Muscle layer of duodenum (tissue), 2 donors: ENCODE data around the gene PLB1.

Experiments used
- H3K27ac ChIP-seq: one replicate; pipeline ENCODE4 v1.7.0; 2013; ENCODE audit warnings: mild to moderate bottlenecking, low read length
- H3K27me3 ChIP-seq: one replicate; pipeline ENCODE4 v1.7.0; 2013; ENCODE audit warnings: low read depth, mild to moderate bottlenecking, control low read depth, low read length
- H3K36me3 ChIP-seq, 2 donors: one replicate each; pipeline ENCODE4 v1.7.0; 2013; ENCODE audit warnings: low read length in 2 of 2, control low read depth in 1 of 2, mild to moderate bottlenecking in 1 of 2; ENCODE audit not compliant: insufficient read depth in 2 of 2, control insufficient read depth in 1 of 2
- H3K4me1 ChIP-seq, 2 donors: one replicate each; pipeline ENCODE4 v1.7.0; 2013; ENCODE audit warnings: low read length in 2 of 2, mild to moderate bottlenecking in 2 of 2, control low read depth in 1 of 2, moderate library complexity in 1 of 2; ENCODE audit not compliant: insufficient read depth in 2 of 2, control insufficient read depth in 1 of 2
- H3K4me3 ChIP-seq, 2 donors: one replicate each; pipeline ENCODE4 v1.7.0; 2013; ENCODE audit warnings: low read length in 2 of 2, low read depth in 1 of 2, mild to moderate bottlenecking in 1 of 2
- H3K9me3 ChIP-seq, 2 donors: one replicate each; pipeline ENCODE4 v1.7.0; 2013; ENCODE audit warnings: low read length in 2 of 2, control low read depth in 1 of 2, mild to moderate bottlenecking in 1 of 2; ENCODE audit not compliant: control insufficient read depth in 1 of 2
- donor health status: healthy.

The PLB1 gene

GRCh38 chr2:28608500-28609424 lies 112.9 kb downstream of the PLB1 start:
- no peaks in the 10 kb centered on the region for H3K9me3 ChIP-seq
- no peaks in the 10 kb centered on the region for H3K27me3 ChIP-seq
- H3K4me1 ChIP-seq, result peaks cover 0 to 22% of the 10 kb centered on the region in 2 donors
- no peak overlapping the region for H3K4me3 ChIP-seq
- H3K36me3 ChIP-seq, result no peaks in the 10 kb centered on the region
- no peak overlapping the region for H3K27ac ChIP-seq

DNA sequence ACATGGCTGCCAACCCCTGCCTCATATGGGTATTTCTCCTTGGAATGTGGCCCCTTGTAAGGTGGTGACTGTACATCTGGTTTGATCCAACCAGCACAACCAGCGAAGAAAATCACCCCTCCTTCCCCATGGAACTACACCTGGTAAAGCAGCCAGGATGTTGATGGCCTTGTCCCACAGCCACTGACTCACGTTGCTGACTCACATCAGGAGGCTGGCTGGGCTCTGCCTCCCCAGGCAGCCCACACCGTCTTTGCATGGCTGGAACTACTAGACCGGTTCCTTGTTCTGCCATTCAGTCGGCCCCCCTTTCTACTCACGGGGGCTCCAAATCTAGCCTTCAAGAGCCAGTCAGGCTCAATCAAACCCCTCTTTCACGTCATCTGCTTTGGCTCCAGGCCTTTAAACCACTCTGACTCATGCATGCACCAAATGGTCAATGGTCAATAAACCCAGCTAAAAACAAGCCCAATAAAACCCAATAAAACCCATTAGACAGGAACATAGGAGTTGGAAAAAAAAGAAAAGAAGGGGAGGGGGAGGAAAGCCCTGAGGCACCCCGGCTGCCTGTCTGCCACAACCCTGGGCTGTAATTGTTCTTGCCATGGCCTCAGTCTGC lies 114.8 kb downstream of the PLB1 start:
- H3K27ac ChIP-seq, result no peak overlapping the region
- no peaks in the 10 kb centered on the region for H3K9me3 ChIP-seq
- no peaks in the 10 kb centered on the region for H3K36me3 ChIP-seq
- H3K4me1 ChIP-seq, result peaks cover 0 to 22% of the 10 kb centered on the region in 2 donors
- H3K4me3 ChIP-seq, result no peak overlapping the region
- no peaks in the 10 kb centered on the region for H3K27me3 ChIP-seq

DNA sequence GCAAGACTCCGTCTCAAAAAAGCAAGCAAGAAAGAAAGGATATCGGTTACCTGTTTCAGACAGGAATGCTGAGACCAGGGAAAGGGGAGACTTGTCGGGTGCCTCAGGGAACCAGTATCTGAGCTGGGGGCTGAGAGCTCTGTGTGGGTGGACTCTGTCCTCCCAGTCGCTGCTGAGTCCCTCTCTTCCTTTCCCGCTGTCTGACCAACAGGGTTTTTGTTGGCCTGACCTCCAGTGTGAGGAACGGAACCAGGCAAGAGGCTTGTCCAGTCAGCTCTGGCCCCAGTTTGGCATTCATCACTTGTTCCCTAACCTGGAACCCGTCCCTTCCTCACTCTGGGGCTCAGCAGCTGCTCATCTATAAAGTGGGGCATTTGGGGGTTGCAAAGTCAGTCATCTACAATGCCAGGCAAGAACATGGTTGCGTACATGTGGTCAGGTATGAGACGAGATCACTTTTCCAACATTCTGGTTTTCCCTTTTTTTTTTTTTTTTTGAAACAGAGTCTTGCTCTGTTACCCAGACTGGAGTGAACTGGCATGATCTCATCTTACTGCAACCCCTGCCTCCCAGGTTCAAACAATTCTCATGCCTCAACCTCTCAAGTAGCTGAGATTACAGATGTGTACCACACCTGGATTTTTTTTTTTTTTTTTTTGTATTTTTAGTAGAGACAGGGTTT lies 116.4 kb downstream of the PLB1 start:
- H3K4me1 ChIP-seq, result peaks cover 0 to 13% of the 10 kb centered on the region in 2 donors
- H3K27me3 ChIP-seq, result no peaks in the 10 kb centered on the region
- no peak overlapping the region for H3K4me3 ChIP-seq
- H3K27ac ChIP-seq, result no peak overlapping the region
- no peaks in the 10 kb centered on the region for H3K36me3 ChIP-seq
- no peaks in the 10 kb centered on the region for H3K9me3 ChIP-seq

DNA sequence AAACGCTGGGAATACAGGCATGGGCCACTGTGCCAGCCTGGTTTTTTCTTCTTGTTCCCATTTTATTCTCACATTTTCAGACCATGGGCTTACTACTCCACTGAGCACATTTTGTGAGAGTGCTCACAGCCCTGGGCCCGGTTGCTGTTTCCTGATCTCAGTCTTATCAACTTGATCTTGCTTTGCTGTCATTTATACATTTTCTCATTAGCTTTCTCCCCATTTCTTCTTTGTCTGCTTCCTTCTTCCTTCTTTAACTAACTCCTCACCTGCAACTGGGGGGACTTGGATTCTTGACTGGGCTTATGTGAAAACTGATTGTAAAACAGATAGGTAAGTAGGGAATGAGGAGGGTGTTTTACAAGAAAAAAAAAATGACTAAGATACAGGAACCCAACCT lies 117.3 kb downstream of the PLB1 start:
- no peak overlapping the region for H3K27ac ChIP-seq
- no peaks in the 10 kb centered on the region for H3K9me3 ChIP-seq

DNA sequence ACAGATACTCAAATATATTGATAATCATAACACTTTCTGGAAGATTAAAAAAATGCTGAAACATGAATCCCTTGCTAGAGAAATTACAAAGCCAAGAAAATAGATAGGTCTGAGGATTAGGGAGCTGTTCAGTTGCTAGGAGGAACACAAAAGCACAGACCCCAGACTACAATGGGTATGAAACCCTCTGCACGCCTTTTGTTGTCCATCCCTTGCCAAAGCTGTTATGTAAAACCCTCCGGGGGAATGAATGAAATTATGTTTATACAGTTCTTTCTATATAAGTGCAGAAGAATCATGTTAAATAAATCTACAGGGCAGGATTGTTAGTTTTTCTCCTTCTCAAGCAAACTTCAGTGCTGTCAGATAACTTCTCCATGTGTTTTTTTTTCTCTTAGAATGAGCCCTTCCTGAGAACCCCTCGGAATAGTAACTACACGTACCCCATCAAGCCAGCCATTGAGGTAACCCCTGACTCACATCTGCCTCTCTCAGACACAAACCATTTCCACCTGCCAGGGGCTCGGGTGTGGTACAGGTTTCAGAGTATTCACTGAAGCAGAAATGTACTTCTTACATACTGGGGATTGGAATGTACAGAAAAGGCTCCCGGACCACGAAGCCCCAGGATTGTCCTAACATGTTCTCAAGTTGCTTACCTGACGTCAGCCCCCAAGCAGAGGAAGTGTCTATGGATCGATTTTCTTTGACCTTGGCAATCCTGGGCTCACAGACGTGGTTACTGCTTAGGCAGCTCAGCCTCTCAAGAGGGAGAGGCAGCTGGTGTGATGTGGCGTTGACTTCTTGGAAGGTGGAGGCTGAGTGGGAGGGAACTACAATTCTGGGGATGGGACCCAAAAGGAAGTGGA lies 118.0 kb downstream of the PLB1 start:
- H3K27me3 ChIP-seq, result no peaks in the 10 kb centered on the region

More for the DNA sequence above, 117.3 kb downstream of the PLB1 start:
- no peak overlapping the region for H3K4me3 ChIP-seq
- H3K27me3 ChIP-seq, result no peaks in the 10 kb centered on the region
- H3K4me1 ChIP-seq, result peaks cover 0 to 4% of the 10 kb centered on the region in 2 donors
- H3K36me3 ChIP-seq, result no peaks in the 10 kb centered on the region

DNA sequence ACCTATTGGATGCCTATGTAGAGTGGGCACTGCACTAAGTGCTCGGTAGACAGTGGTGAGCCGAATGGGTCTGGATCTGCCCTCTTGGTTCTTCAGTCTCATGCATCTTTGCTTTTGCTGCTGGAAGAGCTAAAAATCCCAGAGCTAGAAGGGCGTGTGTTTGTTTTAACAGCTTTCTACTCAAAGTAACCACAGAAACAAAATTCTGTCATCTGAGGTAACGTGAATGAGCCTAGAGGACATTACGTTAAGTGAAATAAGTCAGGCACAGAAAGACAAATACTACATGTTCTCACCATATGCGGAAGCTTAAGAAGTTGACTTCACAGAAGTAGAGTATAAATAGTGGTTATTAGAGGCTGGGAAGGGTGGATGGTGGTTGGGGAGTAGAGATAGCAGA lies 119.8 kb downstream of the PLB1 start:
- no peaks in the 10 kb centered on the region for H3K9me3 ChIP-seq
- peaks cover 2 to 8% of the 10 kb centered on the region in 2 donors for H3K4me1 ChIP-seq
- no peaks in the 10 kb centered on the region for H3K27me3 ChIP-seq
- H3K27ac ChIP-seq, result no peak overlapping the region
- no peak overlapping the region for H3K4me3 ChIP-seq
- H3K36me3 ChIP-seq, result no peaks in the 10 kb centered on the region

More for the DNA sequence above, 118.0 kb downstream of the PLB1 start:
- Histone ChIP-seq H3K9me3 (no peaks in the 10 kb centered on the region), H3K36me3 (no peaks in the 10 kb centered on the region), H3K4me1 (no peaks in the 10 kb centered on the region), H3K4me3 (no peak overlapping the region), H3K27ac (no peak overlapping the region)

GRCh38 chr2:28616396-28616999 lies 120.6 kb downstream of the PLB1 start:
- H3K4me1 ChIP-seq, result peaks cover 10 to 16% of the 10 kb centered on the region in 2 donors
- no peak overlapping the region for H3K4me3 ChIP-seq
- no peaks in the 10 kb centered on the region for H3K36me3 ChIP-seq

GRCh38 chr2:28617502-28618184 lies 121.8 kb downstream of the PLB1 start:
- H3K36me3 ChIP-seq, result no peaks in the 10 kb centered on the region
- no peaks in the 10 kb centered on the region for H3K9me3 ChIP-seq
- H3K4me3 ChIP-seq, result no peak overlapping the region
- no peak overlapping the region for H3K27ac ChIP-seq
- H3K4me1 ChIP-seq, result peaks cover 16 to 17% of the 10 kb centered on the region in 2 donors
- no peaks in the 10 kb centered on the region for H3K27me3 ChIP-seq

More at GRCh38 chr2:28616396-28616999, 120.6 kb downstream of the PLB1 start:
- Histone ChIP-seq H3K27me3 (no peaks in the 10 kb centered on the region), H3K27ac (no peak overlapping the region), H3K9me3 (no peaks in the 10 kb centered on the region)

GRCh38 chr2:28618221-28619141 lies 122.6 kb downstream of the PLB1 start:
- no peaks in the 10 kb centered on the region for H3K9me3 ChIP-seq
- H3K27me3 ChIP-seq, result no peaks in the 10 kb centered on the region
- H3K36me3 ChIP-seq, result no peaks in the 10 kb centered on the region
- H3K27ac ChIP-seq, result no peak overlapping the region
- H3K4me3 ChIP-seq, result no peak overlapping the region
- H3K4me1 ChIP-seq, result peaks cover 16 to 17% of the 10 kb centered on the region in 2 donors
